ENCODE measurements around the gene CEL.

- TF ChIP-seq CTCF (conservative IDR thresholded peaks at IDR 0.05; ENCODE audit: low read depth, low read length) (no peak), EZH2 (IDR thresholded peaks at IDR 0.05; ENCODE audit: borderline replicate concordance, low read depth, low read length, poor library complexity, severe bottlenecking) (no peak)
These were observed 17.1 kb upstream of the CEL start for GRCh38 chr9:133044661-133045060.

Data from A673 (cell line).